Limb (tissue), 2 donors: ENCODE data around the gene ZNRD2.

Source experiments
- DNase-seq, 2 donors: peaks; one replicate each; pipeline ENCODE4 v3.0.0-alpha.2; 2016; ENCODE audit errors: extremely low spot score in 2 of 2

ZNRD2 gene

DNA sequence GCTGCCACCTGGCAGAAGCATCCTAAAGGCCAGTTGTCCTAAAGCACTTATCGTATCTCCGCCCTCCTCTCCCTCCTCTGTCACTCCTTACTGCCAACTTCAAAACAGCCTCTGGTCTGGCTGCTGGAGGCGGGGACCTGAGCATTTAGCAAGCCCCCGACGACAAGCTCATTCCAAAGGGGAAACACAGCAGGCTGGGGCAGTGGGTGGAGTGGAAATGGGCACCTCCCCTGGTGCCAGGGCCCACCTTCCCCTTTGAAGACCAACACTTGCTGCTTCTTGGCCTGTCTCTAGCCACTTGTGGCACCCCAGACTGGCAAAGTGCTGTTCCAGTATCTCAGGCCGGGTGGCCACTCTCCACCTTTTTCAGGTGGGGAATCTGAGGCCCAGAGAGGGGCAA, 40.1 kb downstream of the ZNRD2 start:
- no peak for DNase-seq

DNA sequence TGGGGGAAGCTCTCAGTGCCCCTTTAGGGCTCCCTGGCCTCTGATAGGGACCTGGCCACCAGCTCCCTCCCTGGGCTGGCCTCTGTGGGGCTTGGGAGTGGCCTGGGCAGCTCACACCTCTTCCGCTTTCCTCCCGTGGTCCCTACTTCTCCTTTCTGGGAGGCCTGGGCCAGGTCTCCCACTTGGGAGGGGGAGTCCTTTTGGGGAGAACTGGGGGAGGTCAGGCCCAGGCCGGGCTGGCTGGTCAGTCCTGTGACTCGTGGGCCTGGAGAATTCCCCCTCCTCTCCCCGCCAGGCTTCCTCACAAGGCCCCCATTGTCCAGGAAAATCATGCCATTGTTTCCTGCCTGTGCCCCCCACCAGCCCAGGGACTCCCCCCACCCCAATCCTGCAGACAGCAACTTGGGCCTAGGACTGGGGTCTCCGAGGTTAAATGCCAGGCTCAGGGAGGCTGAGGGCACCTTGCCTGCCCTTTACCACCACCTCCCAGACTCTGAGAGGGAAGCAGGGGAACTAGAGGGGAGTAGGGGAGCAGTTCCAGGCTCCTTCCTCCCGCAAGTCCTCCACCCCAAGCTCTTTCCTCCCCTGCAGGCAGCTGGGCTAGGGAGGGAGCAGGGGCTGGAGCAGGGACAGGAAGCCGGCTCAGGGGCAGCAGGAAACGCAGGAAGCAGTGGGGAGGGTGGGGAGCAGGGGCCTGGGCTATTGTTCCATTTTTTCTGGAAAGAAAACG, 40.9 kb downstream of the ZNRD2 start:
- no peak for DNase-seq

DNA sequence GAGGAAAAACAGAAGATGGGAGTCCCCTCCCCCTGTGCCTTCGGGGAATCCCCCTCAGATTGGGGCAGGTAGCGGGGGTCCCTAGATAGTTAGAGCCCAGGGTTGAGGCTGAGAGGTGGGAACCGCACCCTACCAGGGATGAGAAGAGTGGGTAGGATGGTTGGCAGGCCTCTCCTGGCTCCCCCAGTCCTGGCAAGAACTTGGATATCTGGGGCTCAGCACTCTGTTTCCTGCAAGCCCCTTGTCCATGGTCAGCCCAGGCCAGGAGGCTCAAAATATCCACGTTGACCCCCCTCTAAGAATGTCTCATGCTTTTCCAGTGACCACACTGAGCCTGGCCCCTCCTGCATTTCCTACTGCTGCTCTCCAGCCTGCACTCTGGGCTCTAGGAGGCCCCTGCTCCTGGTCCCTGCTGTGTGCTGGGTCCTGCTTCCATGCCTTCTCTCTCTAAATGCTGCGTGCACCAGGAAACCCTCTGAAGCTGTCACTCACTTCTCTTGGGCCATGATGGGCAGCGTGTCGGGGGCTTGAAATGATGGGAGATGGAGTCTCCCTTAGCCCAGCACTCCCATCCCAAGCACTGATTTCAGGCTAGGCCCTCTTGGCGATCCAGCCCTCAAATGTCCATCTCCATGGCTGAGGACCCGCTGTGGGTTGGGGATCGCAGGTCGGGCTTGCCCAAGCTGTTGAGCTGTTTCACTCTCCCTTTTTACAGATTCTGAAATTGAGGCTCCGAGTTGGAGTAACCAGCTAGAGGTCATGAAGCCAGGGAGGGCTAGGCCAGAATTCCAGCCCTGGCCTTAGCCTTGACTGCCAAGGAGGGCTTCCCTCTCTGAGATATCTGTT, 41.7 kb downstream of the ZNRD2 start:
- no peak for DNase-seq

DNA sequence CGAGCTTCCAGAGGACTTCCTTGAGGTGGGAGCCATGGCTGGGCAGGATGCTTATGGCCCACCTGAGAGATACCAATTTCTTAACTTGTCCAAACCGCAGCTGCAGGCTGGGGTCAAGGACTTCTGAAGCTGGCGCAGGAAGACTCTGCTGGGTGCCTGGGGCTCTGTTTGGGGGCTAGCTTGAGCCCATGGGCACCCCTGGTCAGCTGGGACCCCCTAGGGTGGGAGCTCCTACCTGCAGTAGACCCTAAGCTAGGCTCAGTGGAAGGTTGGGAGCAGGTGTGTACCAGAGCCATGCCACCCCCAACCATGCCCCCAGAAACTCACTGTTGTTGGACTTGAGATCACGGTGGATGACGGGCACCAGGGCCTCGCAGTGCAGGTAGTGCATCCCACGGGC, 42.4 kb downstream of the ZNRD2 start:
- DNase-seq = no peak

DNA sequence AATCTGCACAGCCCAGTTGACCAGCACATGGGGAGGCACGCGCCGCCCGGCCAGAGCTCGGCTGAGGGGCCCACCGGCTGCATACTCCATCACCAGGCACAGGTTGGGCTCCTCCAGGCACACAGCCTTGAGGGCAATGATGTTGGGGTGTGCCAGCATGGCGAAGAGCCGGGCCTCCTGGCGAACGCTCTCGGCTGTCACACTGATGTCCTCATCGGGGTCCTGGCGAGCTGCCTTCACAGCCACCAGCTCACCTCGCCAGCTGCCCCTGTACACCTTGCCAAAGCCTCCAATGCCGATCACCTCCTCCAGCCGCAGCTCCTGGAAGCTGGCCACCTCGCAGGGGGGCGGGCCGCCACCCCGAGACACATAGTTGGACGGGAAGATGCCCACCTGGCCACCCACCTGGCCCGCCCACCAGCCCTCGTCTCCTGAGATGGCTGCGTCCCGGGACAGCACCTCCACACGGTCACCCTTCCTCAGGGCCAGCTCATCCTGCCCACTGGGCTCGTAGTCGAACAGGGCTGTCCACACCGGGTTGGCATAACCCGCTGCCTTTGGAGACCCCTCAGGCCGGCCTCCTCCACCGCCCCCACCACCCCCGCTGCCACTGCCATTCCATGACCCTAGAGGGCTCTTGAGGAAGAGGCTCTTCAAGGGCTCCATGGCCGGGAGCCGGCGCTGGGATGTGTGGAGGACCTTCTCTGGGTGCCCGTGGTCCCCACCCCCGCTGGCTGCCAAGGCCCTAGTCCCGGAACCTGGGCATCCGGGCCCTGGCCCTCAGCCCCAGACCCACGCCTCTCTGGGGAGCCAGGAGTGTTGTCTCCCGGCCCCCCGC, 43.0 kb downstream of the ZNRD2 start:
- no peak for DNase-seq

DNA sequence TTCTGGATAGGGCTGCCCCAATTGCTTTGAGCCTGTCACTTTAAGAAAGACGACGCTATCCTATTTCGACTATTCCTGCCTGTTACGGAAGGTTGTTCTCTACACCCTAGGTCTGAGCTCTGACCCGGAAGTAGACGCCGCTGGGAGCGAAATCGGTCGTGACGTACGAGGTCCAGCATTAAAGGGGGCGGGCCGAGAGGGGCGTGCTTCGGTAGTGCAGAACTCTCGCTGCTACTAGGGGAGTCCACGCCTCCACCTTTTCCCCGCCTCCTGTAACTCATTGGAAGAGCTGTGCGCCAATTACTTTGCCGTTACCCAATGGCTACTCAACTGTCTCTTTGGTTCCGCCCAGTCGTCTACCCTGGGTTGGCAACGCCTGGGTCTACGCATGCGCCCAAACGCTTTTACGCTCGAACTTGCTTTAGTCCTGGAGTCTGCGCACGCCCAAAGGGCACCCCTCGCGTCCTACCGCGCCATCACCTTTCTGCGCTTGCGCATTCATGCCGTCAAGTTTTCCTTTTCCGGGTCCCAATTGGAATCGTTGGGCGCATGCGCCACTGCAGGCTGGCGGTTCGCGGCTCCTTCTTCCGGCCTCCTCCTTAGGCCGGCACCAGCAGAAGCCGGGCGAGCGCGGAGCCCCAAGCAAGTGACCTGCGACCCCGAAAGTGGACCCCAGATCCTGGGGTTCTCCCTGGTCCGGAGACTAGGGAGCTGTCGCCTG, 45.1 kb downstream of the ZNRD2 start, which contains the start of gene PCNX3:
Gene PCNX3, plus strand, starts transcription at position 548 of the 721 bp plus-strand sequence. CDS start 536 bp downstream, outside the sequence.
- peak; percentile 99 to 100 for DNase-seq

DNA sequence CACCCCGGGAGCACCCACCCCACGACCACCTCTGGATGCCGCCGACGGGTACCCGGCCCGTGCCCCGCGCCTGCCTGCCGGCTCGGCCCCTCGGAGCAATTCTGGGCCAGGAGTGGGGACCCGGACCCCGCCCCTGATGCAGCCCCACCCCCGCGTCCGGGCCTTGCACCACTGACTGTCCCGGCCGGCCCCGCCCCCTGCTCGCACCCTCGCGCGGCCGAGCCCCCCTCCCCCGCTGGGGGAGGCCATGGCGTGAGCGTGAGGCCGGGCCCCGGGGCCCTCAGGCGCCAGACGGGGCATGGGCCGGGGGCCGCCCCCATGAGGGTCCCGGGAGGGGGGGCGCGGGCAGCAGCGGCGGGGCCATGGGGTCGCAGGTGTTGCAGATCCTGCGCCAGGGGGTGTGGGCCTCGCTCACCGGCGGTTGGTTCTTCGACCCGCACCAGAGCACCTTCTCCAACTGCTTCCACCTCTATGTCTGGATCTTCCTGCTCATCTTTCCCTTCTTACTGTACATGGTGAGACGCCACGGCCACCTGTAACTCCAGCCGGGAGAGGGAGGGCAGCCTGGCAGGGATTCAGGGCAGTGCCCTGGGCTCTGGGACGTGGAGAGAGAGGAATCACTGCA, 45.8 kb downstream of the ZNRD2 start:
- DNase-seq = no peak

DNA sequence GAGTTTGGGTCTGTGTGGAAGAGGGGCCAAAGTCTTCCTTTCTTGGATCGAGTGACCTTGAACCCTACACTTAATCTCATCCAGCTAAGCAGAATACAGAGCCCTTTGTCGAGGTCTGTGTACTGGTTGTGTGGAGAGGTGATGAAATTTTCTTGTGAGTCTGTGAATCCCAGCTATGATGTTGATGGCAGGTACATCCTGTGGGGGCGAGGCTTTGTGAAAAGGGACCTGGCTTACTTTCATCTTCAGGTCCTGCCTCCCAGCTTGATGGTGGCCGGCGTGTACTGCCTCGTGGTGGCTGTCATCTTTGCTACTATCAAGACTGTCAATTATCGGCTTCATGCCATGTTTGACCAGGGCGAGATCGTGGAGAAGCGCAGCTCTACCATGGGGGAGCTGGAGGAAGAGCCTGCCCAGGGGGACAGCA, 46.3 kb downstream of the ZNRD2 start:
- no peak for DNase-seq

DNA sequence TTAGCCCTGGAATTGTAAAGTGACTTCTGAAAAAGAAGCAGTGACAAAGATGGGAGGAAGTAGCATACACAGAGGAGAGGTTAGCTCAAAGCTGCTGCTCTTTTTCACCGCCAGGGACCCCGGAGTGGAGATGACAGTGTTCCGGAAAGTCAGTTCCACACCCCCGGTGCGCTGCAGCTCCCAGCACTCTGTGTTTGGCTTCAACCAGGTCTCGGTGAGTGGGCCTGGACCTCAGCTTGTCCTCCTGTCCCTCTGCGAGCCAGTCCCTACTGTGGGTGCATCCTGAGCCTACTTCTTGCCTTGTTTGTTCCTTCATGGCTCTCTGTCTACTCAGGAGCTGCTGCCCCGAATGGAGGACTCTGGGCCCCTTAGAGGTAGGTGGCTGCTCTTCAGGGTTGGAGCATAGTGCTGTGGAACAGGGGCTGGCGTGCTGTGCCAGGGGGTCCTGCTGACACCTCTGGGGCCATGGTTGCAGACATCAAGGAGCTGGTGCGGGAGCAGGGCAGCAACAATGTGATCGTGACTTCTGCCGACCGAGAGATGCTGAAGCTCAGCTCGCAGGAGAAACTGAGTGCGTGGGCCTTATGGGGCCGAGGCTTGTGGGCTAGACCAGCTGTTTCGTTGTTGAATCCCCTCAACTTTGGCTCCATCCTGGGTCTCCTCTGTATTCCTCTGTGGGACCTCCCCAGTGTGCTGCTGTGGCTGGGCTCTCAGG, 47.0 kb downstream of the ZNRD2 start:
- no peak for DNase-seq

DNA sequence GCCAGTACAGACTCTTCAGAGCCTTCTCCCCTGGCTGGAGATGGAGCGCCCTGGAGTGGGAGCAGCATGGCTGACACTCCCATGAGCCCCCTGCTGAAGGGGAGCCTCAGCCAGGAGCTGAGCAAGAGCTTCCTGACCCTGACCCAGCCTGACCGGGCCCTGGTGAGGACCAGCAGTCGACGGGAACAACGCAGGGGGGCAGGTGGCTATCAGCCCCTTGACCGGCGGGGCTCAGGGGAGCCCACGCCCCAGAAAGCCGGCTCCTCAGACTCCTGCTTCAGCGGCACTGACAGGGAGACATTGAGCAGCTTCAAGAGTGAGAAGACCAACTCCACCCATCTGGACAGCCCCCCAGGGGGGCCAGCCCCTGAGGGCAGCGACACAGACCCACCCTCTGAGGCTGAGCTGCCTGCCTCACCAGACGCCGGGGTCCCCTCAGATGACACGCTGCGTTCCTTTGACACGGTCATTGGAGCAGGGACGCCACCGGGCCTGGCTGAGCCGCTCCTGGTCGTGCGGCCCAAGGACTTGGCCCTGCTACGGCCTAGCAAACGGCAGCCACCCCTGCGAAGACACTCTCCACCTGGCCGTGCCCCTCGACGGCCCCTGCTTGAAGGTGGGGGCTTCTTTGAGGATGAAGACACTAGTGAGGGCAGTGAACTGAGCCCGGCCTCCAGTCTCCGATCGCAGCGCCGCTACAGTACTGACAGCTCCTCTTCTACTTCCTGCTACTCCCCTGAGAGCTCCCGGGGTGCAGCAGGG, 47.9 kb downstream of the ZNRD2 start:
- DNase-seq = no peak

DNA sequence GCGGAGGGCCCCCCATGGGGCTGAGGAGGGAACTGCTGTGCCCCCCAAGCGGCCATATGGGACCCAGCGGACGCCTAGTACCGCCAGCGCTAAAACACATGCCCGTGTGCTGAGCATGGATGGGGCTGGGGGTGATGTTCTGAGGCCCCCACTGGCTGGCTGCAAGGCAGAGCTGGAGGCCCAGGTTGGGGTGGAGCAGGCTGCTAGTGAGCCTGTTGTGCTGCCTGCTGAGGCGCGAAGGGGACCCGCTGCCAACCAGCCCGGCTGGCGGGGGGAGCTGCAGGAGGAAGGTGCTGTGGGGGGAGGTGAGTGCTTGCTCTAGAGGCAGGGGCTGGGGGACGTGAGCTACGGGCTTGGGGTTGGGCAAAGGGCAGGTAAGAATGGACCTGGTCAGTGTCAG, 48.5 kb downstream of the ZNRD2 start:
- no peak for DNase-seq

DNA sequence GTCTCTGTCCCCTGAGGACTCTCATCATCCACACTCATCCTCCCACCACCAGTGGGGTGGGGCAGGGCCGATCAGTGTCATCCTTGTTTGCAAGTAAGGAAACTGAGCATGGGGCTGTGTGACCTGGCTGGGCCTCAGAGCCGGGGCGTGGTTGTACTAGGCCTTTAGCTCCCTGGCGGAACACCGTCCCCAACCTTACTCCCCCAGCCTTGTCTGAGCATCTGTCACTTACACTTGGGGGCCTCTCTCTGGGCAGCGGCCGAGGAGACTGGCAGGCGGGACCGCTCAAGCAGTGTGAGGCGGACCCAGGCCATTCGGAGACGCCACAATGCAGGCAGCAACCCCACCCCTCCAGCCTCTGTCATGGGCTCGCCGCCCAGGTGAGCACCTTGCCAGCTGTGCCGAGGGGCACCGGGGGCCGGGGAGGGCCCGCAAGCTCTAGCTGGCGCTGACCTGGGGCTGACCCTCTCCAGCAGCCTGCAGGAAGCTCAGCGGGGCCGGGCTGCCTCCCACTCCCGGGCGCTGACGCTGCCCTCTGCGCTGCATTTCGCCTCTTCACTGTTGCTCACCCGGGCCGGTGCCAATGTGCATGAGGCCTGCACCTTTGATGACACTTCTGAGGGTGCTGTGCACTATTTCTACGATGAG, 49.1 kb downstream of the ZNRD2 start:
- DNase-seq = no peak

DNA sequence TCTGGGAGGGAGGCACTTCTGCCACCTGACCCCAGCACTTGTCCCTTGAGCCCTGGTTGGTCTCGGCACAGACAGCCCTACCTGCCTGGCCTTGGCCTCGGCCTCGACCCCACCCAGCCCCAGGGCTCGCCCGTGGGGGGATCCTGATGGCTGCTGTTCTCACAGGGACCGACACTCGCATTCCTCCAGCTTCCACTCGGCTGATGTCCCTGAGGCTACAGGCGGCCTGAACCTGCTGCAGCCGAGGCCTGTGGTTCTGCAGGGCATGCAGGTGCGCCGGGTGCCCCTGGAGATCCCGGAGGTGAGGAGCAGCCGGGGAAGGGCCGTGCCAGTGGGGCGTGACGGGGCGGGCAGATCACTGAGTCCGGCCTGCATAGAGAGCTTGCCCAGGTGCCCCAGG, 50.4 kb downstream of the ZNRD2 start:
- no peak for DNase-seq

DNA sequence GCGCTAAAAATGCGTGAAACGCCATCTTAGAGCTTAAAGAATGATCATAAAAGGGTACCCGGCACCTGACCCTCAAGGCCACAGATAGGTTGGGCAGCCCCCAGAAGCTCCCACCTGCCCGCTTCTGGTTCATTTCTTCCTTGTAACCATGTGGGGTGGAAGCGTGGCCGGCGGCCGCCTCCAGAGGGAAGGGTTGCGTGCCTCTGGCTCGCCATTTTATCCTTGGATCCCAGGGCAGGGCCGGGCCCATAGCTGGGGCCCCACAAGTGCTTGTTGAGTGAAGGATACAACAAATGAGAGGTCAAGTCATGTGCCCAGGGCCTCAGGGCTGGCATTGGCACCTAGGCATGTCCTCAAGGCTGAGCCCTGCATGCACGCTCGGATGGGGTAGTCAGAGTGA, 51.2 kb downstream of the ZNRD2 start:
- no peak for DNase-seq
